Measurements from ENCODE around the gene NUP42.

The NUP42 gene

DNA sequence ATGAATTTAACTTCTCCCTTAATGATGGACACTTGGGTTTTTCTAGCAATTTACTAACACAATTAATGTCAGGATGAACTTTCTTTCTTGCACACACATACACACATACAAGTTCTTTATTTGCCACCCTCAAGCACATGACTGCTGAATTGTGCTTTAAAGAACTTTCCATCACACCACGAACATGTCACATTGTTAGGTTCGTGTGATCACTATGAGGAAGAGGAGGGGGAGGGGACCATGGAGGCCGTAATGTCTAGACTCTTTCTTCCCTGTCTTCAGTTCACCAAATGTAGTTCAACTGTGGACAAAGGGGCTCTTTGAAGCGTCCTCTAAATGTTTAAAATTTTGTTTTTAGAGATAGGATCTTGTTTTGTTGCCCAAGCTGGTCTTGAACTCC is 31.0 kb downstream of the NUP42 start:
- no peak for TF ChIP-seq GATA2 (IDR thresholded peaks at IDR 0.05; ENCODE audit: low read depth, low read length)

DNA sequence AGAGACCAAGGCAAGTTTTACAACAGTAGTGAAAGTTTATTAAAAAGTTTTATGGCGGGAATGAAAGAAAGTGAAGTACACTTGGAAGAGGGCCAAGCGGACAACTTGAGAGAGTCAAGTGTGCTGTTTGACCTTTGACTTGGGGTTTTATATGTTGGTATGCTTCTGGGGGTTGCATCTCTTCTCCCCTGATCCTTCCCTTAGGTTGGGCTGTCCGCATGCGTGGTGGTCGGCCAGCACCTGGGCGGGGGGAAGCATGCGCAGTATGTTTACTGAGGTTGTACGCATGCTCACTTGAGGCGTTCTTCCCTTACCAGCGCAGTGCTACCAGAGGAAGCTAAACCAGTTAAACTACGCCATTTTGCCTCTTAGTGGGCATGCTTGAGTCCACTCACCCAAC is 31.9 kb downstream of the NUP42 start:
- TF ChIP-seq GATA3 (IDR thresholded peaks at IDR 0.05; ENCODE audit: low read depth, low read length) (no peak), GATA2 (IDR thresholded peaks at IDR 0.05; ENCODE audit: low read depth, low read length) (no peak)

DNA sequence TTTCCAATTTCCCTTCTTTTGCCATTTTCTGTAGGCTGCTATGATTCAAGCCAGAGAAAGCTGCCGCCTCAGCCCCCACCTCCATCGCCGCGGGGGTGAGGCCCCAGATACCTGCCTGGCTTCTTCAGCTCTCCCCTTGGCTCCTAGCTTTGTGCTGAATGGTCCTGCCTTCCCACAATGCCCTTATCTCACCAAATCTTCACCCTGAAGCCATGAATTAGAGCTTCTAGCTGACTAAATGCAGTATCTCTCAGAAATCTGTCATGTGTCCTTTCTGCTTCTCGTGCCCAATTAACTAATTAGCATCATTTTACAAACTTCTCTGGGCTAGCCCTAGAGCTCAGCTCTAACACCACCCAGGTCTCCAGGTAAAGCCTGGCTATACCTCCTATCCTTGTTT is 32.6 kb downstream of the NUP42 start:
- TF ChIP-seq GATA2 (IDR thresholded peaks at IDR 0.05; ENCODE audit: low read depth, low read length) (peak; percentile 95), GATA3 (IDR thresholded peaks at IDR 0.05; ENCODE audit: low read depth, low read length) (peak; percentile 92)

DNA sequence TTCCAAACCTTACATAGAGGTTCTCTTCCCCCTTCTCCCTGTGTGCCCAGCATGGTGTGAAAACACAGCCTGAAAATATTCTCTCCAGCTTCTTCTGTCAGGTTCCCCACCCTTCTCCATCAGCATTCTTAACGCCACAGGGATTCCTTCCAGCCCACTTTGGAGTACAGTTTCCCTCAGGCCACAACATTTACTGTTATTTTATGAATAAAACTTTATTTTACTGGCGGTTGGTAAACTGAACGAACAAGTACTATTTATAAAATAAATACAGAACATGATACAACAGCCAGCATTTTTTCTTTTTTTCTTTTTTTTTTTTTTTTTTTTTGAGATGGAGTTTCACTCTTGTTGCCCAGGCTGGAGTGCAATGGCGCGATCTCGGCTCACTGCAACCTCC is 33.1 kb downstream of the NUP42 start:
- no peak for TF ChIP-seq GATA3 (IDR thresholded peaks at IDR 0.05; ENCODE audit: low read depth, low read length)
- no peak for TF ChIP-seq GATA2 (IDR thresholded peaks at IDR 0.05; ENCODE audit: low read depth, low read length)

DNA sequence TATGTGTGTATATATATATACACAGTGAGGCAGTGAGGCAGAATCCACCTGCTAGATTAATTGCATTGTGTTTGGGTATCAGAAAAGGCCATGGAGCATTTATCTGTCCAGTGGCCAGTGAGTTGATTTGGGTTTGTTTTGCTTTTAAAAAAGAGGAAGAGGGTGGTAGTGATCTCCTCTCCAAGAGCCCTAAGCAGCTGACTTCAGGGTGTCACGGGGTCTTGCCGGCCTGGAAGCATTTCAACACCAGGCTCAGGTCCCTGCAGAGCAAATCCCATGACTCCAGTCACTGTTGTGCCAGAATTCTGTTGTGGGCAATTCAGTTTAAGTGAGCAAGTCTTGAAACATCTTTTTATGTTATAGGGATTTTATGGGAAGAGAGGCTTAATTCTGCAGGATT is 34.2 kb downstream of the NUP42 start:
- TF ChIP-seq GATA3 (IDR thresholded peaks at IDR 0.05; ENCODE audit: low read depth, low read length) (no peak), GATA2 (IDR thresholded peaks at IDR 0.05; ENCODE audit: low read depth, low read length) (no peak)

DNA sequence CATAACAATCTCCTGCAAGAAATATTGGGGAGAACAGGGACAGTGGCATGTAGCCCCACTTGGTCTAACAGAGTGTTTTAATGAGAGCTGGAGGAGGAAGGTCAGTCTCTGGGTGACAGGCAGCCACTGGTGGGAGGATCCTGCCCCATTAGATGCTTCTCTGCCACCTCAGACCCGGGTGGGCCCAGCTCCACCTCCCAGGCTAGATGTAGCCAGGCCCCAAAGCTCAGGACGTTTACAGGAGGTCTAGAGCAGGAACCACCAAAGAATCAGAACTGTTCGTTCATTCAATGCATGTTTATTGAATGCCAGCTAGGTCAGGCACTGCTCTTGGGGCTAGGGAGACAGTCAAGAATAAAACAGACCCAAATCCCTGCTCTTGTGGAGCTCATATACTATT is 36.3 kb downstream of the NUP42 start:
- TF ChIP-seq GATA3 (IDR thresholded peaks at IDR 0.05; ENCODE audit: low read depth, low read length) (no peak), GATA2 (IDR thresholded peaks at IDR 0.05; ENCODE audit: low read depth, low read length) (no peak)

DNA sequence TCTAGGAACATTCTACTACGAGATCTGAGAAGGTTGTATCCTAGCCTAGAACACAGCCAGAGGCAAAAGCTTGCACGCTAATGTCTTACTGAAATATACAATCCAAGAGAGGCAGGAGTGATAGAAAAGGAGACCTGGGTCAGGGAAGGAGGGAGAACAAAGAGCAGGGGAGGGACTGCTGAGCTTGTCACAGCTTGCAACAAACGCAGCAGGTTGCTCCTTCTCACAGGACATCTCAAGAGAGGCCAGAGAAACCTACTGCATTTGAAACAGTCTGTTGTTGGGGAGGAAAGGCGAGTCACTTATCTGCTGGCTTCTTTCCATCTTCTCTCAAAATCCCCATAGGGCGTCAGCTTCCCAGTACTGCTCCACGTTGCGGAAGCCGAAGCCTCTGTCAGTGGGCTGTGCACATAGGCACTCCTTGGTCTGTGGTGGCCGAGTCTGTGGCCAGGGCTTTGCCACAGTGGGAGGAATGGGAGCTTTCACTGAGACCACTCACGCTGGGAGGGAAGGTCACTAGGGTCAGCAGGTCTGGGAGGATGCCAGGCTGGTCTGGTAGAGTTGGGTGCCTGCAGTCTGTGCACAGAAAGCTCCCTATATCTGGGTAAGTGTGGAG is 39.0 kb downstream of the NUP42 start:
- TF ChIP-seq GATA3 (IDR thresholded peaks at IDR 0.05; ENCODE audit: low read depth, low read length) (no peak), GATA2 (IDR thresholded peaks at IDR 0.05; ENCODE audit: low read depth, low read length) (no peak)

DNA sequence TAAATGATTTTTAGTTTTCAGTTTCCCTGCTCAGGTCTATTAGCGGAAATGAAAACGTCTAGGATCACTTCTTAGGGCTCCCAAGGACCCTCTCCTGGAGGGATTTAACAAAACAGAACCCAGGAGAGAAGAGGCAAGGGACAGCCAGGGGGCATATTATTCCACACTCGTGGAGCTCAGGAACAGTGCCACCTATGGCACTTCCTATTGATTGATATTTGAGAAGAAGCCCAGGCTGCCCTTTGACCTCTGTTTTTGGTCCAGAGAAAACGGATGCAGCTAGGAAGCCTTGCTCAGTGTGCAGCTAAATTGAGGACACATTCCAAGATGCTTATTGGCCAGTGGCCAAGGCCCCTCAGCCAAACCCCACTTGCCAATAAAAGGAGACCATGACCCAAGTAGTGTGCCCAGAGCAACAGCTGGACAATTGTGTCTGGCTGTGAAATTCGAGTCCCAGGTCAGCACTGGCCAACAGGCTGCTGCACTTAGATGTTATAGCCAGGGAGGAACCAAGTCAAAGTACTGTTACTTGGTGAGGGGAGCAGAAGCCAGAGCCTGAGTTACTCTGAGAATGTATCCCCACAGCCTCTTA is 40.7 kb downstream of the NUP42 start:
- TF ChIP-seq GATA2 (IDR thresholded peaks at IDR 0.05; ENCODE audit: low read depth, low read length) (no peak), GATA3 (IDR thresholded peaks at IDR 0.05; ENCODE audit: low read depth, low read length) (no peak)

DNA sequence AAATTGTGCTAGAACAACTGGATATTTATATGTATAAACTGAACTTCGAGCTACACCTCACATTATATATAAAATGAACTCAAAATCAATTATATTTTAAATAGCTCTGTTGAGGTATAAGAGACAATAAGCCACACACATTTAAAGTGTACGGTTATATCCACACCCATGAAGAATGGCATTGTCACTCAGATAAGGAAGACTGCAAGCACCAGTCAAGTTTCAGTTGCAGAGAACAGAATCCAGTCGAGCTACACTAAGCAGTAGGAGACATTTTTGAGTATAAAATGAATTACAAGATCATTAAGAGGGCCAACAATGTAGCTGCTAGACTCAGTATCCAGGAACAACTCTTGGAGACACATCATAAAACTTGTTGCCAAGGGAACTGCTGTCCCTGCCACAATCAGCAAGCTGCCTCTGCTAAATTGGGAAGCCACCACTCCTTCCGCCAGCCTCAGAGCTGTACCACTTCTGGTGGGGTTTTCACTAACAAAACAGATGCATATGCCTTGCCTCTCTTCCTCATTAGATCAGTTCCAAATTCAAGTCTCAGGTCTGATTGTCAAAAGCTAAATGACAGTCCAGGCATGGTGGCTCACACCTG is 45.1 kb downstream of the NUP42 start:
- TF ChIP-seq GATA3 (IDR thresholded peaks at IDR 0.05; ENCODE audit: low read depth, low read length) (no peak), GATA2 (IDR thresholded peaks at IDR 0.05; ENCODE audit: low read depth, low read length) (no peak)

DNA sequence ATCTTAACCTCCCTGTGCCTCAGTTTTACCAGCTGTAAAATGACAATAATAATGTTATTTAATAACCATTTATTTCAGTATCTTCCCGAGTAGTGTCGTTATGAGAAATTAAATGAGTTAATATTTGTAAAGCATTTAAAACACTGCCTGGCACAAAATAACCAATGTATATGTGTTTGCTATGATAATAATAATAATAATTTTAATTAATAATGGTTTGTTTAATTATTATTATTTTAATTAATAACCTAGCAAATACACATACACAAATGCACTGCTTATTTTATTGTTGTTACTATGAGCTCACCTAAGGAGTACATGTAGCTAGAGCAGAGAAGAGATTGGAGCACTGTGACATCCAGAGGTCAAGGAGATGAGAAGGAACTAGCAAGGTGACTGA is 46.6 kb downstream of the NUP42 start:
- no peak for TF ChIP-seq GATA2 (IDR thresholded peaks at IDR 0.05; ENCODE audit: low read depth, low read length)

DNA sequence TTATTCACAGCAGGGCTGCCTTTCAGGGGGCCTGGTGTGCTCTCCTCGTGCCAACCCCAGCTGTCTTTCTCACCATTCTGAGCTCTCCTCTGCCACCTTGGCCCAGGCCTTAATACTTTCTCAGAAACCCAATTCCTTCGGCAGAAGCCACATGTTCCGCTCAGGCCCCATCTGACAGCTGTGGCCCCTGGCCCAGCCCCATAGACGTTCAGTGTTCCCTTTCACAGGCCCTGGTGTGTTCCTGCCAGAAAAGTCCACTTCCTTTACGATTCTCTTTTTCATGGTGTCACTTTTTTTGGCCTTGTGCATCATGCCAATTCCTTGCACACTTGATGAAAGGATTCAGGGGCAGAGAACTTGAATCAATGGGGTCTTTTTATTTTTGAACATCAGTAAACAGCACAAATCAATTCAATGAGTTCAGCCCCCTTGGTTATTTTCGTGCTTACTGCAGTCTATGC is 48.8 kb downstream of the NUP42 start:
- no peak for TF ChIP-seq GATA2 (IDR thresholded peaks at IDR 0.05; ENCODE audit: low read depth, low read length)
- TF ChIP-seq GATA3 (IDR thresholded peaks at IDR 0.05; ENCODE audit: low read depth, low read length), result no peak

DNA sequence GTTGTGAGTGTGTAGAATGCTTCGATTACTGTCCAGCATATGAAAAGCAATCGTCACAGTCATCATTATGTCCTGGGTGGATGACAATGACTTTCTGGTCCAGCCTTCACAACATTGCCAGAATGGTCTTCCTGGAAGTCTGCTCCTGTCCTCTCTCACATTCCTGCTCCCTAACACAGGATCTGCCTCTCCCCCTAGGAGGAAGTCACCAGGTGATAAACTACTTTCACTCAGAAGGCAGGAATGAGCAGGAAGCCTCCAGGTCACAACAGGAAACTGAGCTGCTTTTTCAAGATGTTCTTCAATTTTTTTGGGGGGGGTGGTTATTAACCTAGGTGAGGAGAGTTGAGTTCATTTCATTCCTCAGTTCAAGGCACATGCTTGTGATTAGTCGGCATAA is 51.1 kb downstream of the NUP42 start:
- TF ChIP-seq GATA3 (IDR thresholded peaks at IDR 0.05; ENCODE audit: low read depth, low read length), result no peak
- TF ChIP-seq GATA2 (IDR thresholded peaks at IDR 0.05; ENCODE audit: low read depth, low read length), result no peak

DNA sequence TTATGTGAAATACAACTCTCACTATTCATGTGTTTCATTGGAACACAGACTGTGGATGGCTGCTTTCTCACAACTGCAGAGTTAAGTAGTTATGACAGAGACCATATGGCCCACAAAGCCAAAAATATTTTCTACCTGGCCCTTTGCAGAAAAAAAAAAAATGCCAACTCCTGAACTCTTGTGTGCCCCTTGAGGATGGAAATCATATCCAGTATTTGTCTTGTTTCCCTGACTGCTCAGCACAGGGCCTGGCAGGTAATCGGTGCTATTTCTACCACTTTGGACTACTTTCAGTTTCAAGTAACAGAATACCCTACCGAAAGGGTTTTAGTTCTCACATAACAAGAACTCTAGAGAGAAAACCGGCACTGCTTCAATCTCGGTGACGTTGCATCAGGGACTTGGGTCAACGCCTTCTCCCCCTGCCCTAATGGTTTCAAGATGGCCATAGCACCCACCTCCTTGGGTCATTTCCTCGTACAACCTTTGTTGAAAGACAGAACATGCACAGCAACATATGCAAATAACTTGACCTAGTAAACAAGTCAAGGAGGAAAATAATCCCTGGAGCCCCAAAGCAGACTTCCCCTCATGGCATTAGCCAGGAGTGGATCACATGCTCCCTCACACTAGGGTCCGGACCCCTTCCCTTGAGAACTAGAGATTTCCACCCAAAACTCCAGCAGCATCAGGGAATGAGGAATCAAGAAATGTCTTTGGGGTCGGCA is 52.9 kb downstream of the NUP42 start:
- TF ChIP-seq GATA2 (IDR thresholded peaks at IDR 0.05; ENCODE audit: low read depth, low read length) (no peak), GATA3 (IDR thresholded peaks at IDR 0.05; ENCODE audit: low read depth, low read length) (no peak)

DNA sequence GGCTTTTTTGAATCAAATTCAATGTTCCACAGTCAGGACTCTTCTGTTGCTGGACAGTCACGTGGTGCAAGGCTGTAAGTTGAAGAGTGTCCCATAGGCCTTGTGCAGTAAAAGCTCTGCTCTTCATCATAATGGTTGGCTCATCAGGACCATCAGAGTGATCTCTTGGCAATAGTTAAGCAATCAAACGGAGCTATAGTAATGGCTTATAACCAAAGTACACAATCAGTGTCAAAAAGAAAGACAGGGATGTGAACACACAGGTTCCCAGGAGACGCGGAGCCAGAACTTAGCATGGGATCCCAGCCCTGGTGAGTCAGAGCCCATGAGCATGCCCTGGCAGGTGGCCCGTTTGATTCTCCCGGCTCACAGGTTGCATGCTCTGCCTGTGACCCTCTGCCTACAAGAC is 54.0 kb downstream of the NUP42 start:
- TF ChIP-seq GATA2 (IDR thresholded peaks at IDR 0.05; ENCODE audit: low read depth, low read length) (no peak), GATA3 (IDR thresholded peaks at IDR 0.05; ENCODE audit: low read depth, low read length) (no peak)

DNA sequence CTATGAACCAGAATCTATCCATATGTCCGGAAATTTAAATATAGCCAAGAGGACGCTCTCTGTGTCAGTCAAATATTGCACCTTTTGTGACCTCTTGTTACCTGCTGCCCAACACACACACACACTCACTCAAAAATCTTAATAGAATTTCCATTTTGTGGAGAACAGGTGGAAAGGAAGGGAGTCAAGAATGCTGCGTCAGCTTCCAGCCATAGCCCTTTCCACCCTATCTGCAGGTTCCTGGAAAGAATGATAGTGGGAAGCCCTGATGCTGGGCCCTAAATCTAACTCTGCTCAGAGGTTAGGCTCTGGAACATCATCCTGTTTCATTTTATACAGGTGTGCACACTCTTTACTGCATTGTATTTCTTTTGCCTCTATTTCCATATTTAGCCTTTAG is 55.2 kb downstream of the NUP42 start:
- TF ChIP-seq GATA2 (IDR thresholded peaks at IDR 0.05; ENCODE audit: low read depth, low read length) (no peak), GATA3 (IDR thresholded peaks at IDR 0.05; ENCODE audit: low read depth, low read length) (no peak)
